GM21723 (cell line): Measurements from ENCODE around the gene STOML2.
A peak's percentile ranks its signal among the peaks of the same experiment; 100 is the strongest.
"Not testable (repeated sequence)": the region's sequence is repeated elsewhere in the genome, so short reads cannot be mapped to it uniquely, and the experiment has no call there.

Source experiments
- ATAC-seq: cut with Tn5 transposase; IDR thresholded peaks from one replicate; pipeline ENCODE4 v1.9.1; 2021; ENCODE audit warnings: mild to moderate bottlenecking, moderate library complexity; ENCODE audit not compliant: unreplicated experiment

STOML2 gene, protein sequence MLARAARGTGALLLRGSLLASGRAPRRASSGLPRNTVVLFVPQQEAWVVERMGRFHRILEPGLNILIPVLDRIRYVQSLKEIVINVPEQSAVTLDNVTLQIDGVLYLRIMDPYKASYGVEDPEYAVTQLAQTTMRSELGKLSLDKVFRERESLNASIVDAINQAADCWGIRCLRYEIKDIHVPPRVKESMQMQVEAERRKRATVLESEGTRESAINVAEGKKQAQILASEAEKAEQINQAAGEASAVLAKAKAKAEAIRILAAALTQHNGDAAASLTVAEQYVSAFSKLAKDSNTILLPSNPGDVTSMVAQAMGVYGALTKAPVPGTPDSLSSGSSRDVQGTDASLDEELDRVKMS

DNA sequence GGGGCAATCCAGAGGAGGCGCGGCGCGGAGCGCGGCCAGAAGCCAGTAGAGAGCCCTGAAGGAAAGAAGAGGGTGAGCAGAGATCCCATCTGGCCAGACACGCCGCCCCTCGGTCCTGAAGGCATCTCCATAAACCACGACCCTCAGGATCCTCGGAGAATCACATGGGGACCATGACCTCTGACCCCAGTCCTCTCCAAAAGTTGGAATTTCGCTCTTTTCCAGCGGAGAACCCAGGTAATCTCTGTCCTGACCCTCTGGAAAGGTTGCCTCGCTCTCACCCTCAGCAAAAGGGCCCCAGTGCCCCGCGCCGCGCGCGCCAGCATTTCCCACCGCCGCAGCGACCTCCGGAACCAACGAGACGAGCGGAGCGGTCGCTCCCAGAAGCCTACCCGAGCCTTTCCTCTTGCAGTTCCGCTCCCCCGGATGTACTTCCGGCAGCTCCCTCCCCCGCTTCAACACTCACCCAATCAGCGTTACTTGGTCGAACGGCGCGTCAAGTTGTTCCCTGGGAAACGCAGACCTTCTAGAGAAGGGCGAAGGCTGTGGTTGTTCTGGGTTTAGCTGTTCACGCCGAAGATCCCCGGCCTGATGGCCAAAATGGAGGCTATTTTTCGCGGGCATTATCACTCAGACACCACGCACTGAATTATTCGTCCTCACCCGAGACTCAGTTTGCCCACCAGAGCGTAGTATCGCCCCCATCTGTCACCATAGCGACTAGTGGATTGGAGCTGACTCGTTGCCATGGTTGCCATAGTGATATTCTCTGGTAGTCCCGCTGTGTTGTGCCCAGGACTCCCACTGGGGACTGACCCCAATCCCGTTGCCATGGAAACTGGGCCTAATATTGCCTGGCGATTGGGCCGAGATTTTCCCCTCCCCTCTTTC is at the start of gene STOML2:
TSS of gene STOML2 (minus strand) at position 363 of the 891 bp plus-strand sequence. CDS start at position 326, 37 bp downstream.
- ATAC-seq: peak; percentile 97

DNA sequence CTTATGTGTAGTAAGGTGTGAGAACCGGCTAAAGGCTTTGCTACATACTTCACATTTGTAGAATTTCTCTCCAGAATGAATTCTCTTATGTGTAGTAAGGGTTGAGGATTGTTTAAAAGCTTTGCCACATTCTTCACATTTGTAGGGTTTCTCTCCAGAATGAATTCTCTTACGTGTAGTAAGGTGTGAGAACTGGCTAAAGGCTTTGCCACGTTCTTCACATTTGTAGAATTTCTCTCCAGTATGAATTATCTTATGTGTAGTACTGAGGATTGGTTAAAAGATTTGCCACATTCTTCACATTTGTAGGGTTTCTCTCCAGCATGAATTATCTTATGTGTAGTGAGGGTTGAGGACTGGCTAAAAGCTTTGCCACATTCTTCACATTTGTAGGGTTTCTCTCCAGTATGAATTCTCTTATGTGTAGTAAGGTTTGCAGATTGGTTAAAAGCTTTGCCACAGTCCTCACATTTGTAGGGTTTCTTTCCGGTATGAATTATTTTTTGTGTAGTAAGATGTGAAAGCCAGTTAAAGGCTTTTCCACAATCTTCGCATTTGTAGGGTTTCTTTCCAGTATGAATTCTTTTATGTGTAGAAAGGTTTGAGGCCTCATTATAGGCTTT is 45.1 kb upstream of the STOML2 start:
- ATAC-seq: not testable (repeated sequence)

DNA sequence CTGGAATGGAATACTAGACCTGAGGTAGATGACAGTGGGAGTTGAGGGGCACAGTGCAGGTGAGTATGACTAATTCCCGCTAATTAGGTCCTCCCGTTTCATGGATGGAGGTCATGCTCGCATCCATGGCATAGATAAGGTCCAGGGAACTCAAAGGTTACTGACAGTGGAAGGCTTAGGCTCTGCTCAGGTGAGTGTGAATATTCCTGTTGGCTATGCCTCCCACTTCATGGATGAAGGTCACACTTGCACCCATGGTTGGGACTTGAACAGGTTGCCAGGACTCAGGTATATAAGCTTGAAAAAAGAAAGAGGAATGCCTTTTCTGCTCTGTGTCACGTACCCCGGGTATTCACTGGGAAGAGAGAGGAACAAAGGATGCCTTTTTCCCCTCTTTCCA is 39.1 kb upstream of the STOML2 start:
- no peak for ATAC-seq

DNA sequence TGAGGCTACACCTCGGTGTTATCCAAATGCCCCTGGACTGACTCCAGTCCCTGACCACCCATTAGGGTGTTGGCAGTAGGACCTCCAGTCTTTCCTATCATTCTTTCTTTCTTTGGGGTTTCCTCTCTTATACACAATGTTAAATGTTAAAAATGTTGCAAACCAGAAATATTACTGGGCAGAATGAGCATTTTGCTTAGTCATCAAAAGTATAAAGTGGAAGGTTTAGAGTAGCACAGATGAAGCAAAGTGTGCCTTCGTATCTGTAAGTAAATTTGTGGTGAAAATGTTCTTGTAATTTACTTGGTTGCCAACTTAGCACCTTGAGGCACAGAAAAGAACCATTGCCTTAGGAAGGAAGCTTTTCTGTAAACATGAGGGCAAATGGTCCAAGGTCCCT is 37.2 kb upstream of the STOML2 start:
- ATAC-seq: no peak

DNA sequence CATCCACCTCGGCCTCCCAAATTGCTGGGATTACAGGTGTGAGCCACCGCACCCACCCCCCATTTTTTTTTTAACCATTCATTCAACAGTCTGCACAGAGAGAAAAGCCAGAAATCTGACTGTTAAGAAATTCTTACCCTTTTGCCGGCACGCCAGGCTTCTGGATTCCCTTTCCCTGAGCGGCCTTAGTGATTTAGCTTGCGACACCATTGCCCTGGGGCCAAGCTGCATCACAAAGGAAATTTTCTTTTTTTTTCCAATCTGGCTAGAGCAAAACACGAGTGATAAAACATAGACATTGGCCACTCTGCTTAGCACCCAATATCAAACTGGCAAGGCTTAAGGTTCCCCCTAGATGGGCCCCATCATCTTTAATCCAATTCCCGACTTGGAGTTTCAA is 33.9 kb upstream of the STOML2 start:
- no peak for ATAC-seq

DNA sequence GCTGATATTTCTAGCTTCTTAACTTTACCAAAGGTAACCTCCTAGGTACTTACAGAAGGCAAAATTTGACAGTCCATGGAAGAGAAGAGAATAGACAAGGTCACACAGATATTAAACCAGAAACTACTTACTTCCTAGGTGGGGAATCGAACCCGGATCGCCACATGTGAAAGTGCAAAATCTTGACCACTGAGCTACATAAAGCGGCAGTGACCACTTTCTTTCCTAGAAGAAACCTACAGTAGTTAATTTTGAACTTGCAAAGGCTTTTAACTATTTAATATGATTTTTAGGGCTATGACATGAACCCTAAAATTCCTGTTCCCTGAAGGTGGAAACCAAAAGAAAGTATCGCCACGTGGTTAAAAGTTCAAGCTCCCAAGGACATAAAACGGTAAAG is 33.1 kb upstream of the STOML2 start:
- no peak for ATAC-seq

DNA sequence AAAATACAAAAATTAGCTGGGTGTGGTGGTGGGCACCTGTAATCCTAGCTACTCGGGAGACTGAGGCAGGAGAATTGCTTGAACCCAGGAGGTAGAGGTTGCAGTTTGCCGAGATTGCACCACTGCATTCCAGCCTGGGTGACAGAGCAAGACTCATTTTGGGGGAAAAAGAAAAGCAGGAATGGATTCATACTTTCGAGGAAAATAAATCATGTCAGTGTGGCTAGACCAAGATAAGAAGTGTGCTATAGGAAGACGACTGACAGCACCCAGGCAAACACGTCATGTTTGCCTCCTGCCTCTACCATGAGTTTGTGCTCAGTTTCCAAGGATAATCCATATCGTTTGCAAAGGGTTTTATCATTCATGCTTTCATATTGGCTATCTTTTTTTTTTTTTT is 32.0 kb upstream of the STOML2 start:
- no peak for ATAC-seq

DNA sequence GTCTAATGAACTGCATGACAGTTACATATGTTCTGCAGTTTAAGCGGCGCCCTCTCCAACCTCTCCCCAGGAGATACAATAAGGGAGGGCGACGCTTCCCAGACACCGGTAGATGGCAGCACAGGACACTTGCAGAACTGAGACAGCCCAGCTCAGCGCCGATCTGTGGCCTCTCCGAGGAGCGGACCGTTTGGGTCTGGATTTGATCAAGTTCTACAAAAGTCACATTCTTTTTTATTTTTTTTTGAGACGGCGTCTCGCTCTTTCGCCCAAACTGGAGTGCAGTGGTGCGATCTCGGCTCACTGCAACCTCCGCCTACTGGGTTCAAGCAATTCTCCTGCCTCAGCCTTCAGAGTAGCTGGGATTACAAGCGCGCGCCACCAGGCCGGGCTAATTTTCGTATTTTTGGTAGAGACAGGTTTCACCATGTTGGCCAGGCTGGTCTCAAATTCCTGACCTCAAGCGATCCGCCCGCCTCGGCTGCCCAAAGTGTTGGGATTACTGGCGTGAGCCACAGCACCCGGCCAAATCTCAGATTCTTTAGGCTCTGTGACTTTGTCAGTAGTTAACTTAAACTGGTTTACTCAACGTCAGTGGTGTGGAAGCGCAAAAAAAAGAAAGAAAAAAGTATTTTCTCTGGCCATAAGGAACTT is 14.1 kb upstream of the STOML2 start:
- ATAC-seq: peak; percentile 55

DNA sequence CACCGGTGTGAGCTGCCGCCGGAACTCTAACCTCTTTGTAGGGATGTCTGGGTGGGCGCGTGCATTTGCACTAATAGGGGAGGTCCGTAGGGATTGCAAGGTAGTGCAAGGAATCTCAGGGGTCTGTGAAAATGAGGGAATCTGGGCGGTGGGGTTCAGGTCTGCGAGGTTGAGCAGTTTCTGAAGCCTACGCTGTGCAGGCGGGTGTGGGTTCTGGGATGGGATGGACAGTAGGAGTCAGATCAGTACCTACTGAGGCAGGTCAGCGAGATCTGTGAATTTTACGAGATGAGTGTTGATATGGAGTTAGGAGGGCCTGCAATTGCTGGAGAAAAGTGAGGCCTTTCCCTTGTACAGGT is 13.6 kb upstream of the STOML2 start:
- no peak for ATAC-seq

DNA sequence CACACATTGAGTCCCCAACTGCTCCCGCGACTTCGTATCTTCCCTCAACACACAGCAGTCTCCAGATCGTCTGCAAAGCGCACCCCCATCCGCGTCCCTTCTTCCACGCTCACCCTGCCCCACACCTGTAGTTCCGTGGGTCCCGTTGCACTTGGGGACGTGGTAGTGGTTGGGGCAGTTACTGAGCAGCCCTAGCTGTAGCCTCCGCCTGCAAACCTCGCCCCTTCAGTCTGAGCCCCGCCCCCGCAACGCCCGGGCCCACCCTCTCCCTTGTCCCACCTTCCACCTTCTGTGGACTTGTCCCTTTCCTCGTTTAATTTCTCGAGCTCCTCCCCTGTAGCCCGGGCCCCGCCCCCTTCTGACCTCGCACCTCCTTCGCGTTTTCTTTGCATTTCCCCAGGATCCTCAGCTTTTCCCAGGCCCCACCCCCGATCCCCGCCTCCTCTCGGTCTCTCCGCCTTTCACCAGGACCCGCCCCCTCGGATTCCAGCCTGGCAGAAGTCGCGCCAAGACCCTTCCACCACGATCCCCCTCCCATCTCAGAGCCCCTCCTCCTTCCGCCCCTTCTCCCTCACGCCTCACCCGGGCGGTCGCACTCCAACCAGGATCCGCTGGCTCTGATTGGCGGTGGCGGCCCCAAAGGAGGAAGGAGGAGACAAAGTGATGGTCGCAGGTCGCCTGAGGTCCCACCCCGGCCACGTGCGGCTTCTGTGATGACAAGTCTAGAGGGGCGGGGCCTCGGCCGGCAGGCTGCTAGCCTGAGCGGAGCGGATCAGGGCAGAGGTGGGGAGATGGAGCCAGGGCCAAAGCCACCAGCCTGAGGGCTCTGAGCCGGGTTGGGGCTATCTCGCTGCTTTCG is 13.0 kb upstream of the STOML2 start, which contains the start of gene ATOSB:
TSS of gene ATOSB (minus strand) at position 183 of the 859 bp plus-strand sequence. CDS start 7,588 bp downstream, outside the sequence.
- ATAC-seq: peak; percentile 65

DNA sequence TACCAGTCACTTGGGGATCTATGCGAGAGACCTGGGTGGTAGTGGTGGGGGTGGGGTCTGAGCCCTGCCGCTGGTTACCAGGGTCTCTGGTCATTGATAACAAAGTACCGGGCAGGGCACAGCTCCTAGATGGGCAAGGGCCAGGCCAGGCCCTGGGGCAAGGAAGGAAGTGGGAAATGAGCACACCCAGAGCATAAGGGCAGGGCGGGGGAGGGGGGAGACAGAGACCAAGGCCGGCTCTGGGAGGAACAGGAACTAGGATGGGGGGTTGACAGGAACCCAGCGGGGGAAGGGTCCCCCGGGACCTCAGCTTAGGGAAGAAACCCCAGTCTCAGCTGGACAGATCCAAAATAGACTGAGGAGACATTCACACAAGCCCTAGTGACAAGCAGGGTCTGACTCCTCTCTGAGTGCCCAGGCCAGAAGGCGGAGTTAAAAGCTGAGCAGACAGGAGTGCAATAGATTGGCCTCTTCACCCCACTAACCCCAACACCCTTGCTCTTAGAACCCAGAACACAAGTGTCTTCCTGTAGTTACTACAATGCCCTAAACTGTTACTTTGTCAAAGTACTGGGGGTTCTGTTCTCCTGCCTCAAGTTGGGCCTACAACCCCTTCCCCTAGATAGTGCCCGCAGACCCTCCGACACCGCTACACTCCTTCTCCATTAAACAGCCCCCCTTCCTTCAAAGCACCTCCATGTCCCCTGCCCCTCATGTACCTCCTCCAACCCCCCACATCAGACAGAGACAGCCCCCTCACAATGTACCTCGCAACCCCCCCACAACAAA is 12.1 kb upstream of the STOML2 start:
- no peak for ATAC-seq

DNA sequence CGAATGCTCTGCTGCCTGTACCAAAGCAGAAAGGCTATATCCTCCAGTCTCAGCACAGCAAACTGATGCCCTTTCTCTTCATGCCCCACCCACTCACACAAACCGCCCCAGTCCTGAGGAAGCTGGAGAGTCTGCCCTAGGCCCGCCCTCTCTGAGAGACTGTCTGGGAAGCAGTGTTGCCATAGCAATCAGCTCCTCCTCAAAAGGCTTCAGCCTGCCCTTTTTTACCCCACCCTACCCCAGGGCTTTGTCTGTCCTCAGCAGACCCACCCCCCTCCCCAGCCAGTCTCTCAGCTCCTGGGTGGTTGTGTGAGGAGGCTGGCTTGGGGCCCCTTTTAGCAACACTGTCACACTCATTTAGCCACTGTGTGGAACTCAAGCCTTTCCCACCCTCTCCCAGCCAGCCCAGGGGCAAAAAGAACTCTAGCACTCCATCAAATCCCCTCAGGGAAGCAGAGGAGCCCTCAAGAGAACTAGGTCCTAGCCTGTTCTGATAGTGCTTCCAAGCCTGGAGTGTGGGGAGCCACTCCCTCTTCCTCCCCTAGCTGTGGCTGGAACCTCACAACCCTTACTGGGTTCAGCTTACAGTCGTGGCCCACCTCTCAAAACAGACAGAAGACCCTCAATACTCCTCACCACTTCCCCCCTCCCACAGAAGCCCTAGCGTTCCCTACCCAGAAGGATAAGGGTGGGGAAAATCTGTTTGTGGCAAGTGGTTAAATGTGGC is 11.3 kb upstream of the STOML2 start:
- peak; percentile 25 for ATAC-seq

DNA sequence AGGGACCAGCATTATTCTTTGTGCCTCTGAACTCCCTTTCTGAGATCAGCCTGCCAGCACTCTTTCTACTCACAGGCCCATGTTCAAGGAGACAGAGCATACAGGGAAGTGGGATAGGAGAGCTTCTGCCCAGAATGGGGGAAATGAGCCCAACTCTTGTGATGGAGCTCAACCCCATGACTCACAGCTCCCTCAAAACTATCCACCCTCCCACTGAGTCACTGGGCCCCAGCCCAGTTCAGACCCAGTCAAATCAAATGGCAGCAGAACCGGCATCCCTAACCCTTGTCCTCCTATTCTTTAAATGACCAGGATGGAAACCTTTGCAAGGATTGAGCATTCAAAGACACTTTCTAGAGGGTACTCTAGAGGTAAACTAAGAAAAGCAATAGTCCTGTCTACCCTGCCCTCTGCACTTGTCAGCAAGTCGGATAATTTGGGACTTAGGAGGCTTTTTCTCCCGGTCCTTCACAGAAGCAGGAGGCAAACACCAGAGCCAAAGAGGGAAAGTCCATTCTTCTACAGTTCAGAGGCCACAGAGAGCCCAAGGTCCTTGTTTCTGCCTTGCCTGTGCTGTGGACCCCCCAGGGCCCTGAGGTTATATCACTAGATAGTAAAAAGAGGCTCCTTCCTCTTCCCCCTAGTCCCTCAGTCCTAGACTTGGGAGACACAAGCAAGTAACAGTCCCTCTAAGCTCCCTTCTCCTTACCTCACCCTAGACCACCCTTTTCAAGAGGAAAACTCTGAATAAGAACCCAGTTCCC is 9.5 kb upstream of the STOML2 start:
- no peak for ATAC-seq

DNA sequence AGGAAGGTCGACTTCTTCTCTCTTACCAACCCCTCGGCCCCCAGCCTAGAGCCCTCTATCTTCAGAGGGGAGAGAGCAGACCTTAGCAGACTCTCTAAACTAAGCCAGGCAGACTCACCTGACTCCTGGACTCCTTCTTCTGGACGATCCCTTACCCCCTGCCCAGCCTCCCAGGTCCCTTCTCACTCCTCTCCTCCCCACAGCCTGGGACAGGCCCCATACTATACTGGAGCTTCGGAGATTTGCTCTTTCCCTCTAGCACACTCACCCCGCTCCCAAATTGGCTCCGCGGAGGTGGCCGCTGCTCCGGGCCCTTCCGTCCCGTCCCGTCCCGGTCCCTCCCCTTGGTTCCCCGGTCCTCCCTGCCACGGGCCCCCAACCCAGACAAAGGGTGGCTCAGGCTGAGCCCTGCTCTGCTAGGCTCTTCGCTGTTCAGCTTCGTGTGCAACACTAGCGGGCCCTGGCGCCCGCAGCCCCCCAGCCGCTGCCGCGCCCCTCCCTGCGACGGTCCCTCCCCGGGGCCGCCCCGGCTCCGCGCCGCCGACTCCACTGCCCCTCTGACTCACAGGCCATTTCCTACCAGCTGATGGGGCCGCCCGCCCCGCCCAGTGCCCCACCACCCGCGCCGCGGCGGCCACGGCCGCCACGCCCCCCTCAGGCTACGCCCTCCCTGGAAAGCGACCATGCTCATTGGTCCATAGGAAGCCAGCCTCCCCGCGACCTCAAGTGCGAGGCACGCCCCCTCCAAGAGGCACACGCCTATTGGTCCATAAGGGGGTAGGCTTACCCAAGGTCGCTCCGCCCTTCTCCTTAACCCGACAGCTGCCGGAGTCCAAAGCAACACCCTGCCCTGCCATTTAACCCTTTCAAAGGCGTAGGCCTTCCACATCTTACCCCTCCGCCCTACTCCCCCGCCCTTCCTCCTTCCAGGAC is 8.3 kb upstream of the STOML2 start:
- ATAC-seq: peak; percentile 65

DNA sequence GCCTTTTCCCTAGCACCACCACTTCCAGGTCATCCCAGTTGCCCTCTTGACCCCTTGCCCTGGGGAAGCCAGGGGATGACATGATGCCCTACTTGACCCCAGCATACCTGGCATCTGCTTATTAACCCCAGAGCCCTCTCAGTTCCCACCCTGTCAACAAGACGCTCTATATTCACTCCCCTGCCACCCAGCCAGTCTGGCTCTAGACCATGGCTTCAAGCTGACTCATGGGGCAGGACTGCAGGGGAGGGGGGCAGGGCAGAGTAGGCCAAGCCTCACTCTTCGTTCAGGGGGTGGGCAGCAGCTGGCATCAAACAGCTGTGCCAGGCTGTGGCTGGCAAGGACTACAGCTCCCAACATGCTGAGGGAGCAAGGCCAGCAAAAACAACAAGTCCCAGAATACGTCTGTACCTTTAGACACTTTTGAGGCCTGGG is 7.4 kb upstream of the STOML2 start:
- ATAC-seq: no peak

DNA sequence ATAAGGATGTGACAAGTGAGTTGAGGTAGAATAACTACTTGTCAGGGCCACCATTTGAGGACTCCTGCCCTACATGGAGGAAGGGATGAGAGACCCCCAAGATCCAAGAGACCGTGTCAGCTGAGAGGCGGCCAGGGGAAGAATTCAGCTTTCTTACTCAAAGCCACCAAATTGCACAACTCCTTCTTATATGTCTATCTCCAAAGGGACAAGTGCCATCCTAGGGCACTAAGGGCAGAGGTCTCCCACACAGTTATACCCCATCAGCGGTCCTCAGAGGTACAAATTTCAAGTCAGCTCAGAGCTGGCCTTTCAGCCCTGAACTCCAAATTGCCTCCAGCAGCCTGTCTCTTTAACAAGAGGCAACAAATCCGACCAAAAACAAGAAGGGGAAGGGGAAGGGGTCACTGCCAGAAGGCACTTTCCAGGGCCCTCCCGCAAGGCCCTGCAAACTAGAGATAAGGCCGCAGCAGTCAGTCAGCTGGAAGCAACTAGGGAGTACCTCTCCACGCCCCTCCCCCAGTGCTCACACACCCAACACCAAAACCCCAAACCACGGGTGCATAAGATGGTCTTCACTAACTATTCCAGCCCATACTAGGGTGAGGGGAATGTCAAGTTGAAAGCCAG is 6.1 kb upstream of the STOML2 start:
- ATAC-seq: no peak
